ENCODE measurements around the gene PLCL2. TPM values are rescaled to one million over a fixed set of nuclear protein-coding genes. Genes with fewer than 3 reads are reported as not detected.
"Not testable (repeated sequence)": the region's sequence is repeated elsewhere in the genome, so short reads cannot be mapped to it uniquely, and the experiment has no call there.

The PLCL2 gene
- total RNA-seq, 1 experiment from 2014 or later, result 0.92 TPM

- no TSS peak for BruUV-seq (replicated peaks)
- no peak overlapping the region for H3K4me3 ChIP-seq (ENCODE audit: low read depth, low read length, poor library complexity, severe bottlenecking)
- no peaks in the 10 kb centered on the region for H3K36me3 ChIP-seq (ENCODE audit: insufficient read depth, low read length, poor library complexity, severe bottlenecking)
- ChIA-PET CTCF (no interaction called here), POLR2A (ENCODE audit: low non-redundant PET) (no interaction called here)
- no peaks in the 10 kb centered on the region for H3K4me1 ChIP-seq (ENCODE audit: insufficient read depth, low read length, poor library complexity, severe bottlenecking)
- no peak for DNase-seq (ENCODE audit: low spot score)
- TF ChIP-seq EZH2 (IDR thresholded peaks at IDR 0.05; ENCODE audit: borderline replicate concordance, low read depth, low read length, poor library complexity, severe bottlenecking) (no peak), CTCF (conservative IDR thresholded peaks at IDR 0.05; ENCODE audit: low read depth, low read length) (no peak)
- no peak overlapping the region for H3K27ac ChIP-seq (ENCODE audit: low read depth, low read length, poor library complexity, severe bottlenecking)
- intact Hi-C loops (cut with micrococcal nuclease; ENCODE audit: unreplicated experiment), result no loop called here
- no peaks in the 10 kb centered on the region for H3K27me3 ChIP-seq (replicated peaks; ENCODE audit: insufficient read depth, low read depth, low read length, poor library complexity)
- no peaks in the 10 kb centered on the region for H3K9me3 ChIP-seq (ENCODE audit: low read depth, low read length, poor library complexity, severe bottlenecking)
Observed at GRCh38 chr3:17125738-17126442, 241.1 kb downstream of the PLCL2 start.

- CTCF ChIA-PET; intact Hi-C loops (cut with micrococcal nuclease; ENCODE audit: unreplicated experiment); H3K4me3 ChIP-seq (ENCODE audit: low read depth, low read length, poor library complexity, severe bottlenecking); H3K27me3 ChIP-seq (replicated peaks; ENCODE audit: insufficient read depth, low read depth, low read length, poor library complexity); H3K27ac ChIP-seq (ENCODE audit: low read depth, low read length, poor library complexity, severe bottlenecking); POLR2A ChIA-PET (ENCODE audit: low non-redundant PET); BruUV-seq (replicated peaks); H3K4me1 ChIP-seq (ENCODE audit: insufficient read depth, low read length, poor library complexity, severe bottlenecking); H3K9me3 ChIP-seq (ENCODE audit: low read depth, low read length, poor library complexity, severe bottlenecking); H3K36me3 ChIP-seq (ENCODE audit: insufficient read depth, low read length, poor library complexity, severe bottlenecking); DNase-seq (ENCODE audit: low spot score): not testable (repeated sequence)
Observed at GRCh38 chr3:17128671-17129070, 243.9 kb downstream of the PLCL2 start.

- H3K36me3 ChIP-seq (ENCODE audit: insufficient read depth, low read length, poor library complexity, severe bottlenecking), result no peaks in the 10 kb centered on the region
- CTCF ChIA-PET, result no interaction called here
Observed at GRCh38 chr3:17129556-17129955, 244.8 kb downstream of the PLCL2 start.

More at GRCh38 chr3:17129556-17129955, 244.8 kb downstream of the PLCL2 start:
- Histone ChIP-seq H3K27me3 (replicated peaks; ENCODE audit: insufficient read depth, low read depth, low read length, poor library complexity) (no peaks in the 10 kb centered on the region), H3K27ac (ENCODE audit: low read depth, low read length, poor library complexity, severe bottlenecking) (no peak overlapping the region), H3K9me3 (ENCODE audit: low read depth, low read length, poor library complexity, severe bottlenecking) (no peaks in the 10 kb centered on the region), H3K4me1 (ENCODE audit: insufficient read depth, low read length, poor library complexity, severe bottlenecking) (no peaks in the 10 kb centered on the region), H3K4me3 (ENCODE audit: low read depth, low read length, poor library complexity, severe bottlenecking) (no peak overlapping the region)
- POLR2A ChIA-PET (ENCODE audit: low non-redundant PET), result no interaction called here
- DNase-seq (ENCODE audit: low spot score), result no peak
- BruUV-seq (replicated peaks), result no TSS peak
- intact Hi-C loops (cut with micrococcal nuclease; ENCODE audit: unreplicated experiment), result no loop called here
- TF ChIP-seq EZH2 (IDR thresholded peaks at IDR 0.05; ENCODE audit: borderline replicate concordance, low read depth, low read length, poor library complexity, severe bottlenecking), result no peak
- no peak for TF ChIP-seq CTCF (conservative IDR thresholded peaks at IDR 0.05; ENCODE audit: low read depth, low read length)
